ENCODE measurements around the gene NOL6. TPM values are rescaled to one million over a fixed set of nuclear protein-coding genes. Genes with fewer than 3 reads are reported as not detected.
"Not testable (repeated sequence)": the region's sequence is repeated elsewhere in the genome, so short reads cannot be mapped to it uniquely, and the experiment has no call there.

NOL6 gene
- total RNA-seq, 1 donor from 2014 or later: 13.0 TPM

- ATAC-seq (no peak), DNase-seq (ENCODE audit: missing footprints) (no peak)
- intact Hi-C loops (cut with DNase I): no loop called here
Measured at GRCh38 chr9:33458444-33458843, 15.3 kb downstream of the NOL6 start.

GRCh38 chr9:33455945-33456344 is 17.8 kb downstream of the NOL6 start:
- intact Hi-C loops (cut with DNase I): no loop called here
- ATAC-seq: no peak

GRCh38 chr9:33455456-33455855 is 18.3 kb downstream of the NOL6 start:
- ATAC-seq; DNase-seq (ENCODE audit: missing footprints); intact Hi-C loops (cut with DNase I): not testable (repeated sequence)

More at GRCh38 chr9:33455945-33456344, 17.8 kb downstream of the NOL6 start:
- DNase-seq (ENCODE audit: missing footprints): no peak

- not testable (repeated sequence) for DNase-seq (ENCODE audit: missing footprints)
- intact Hi-C loops (cut with DNase I): loop anchor here (5.0 kb wide), 1 partner anchor 77 kb away; no protein-coding TSS in a partner anchor
Measured at GRCh38 chr9:33454661-33455026, 19.1 kb downstream of the NOL6 start.

GRCh38 chr9:33453999-33454660 is 19.6 kb downstream of the NOL6 start:
- no peak for DNase-seq (ENCODE audit: missing footprints)
- no peak for ATAC-seq
- intact Hi-C loops (cut with DNase I): loop anchor here (5.0 kb wide), 1 partner anchor 77 kb away; no protein-coding TSS in a partner anchor

More at GRCh38 chr9:33454661-33455026, 19.1 kb downstream of the NOL6 start:
- ATAC-seq: not testable (repeated sequence)

- ATAC-seq (no peak), DNase-seq (ENCODE audit: missing footprints) (no peak)
- intact Hi-C loops (cut with DNase I): loop anchor here (5.0 kb wide), 1 partner anchor 76 kb away; no protein-coding TSS in a partner anchor
Measured at GRCh38 chr9:33453286-33453860, 20.4 kb downstream of the NOL6 start.

GRCh38 chr9:33452828-33453271 is 20.9 kb downstream of the NOL6 start:
- intact Hi-C loops (cut with DNase I): loop anchor here (5.0 kb wide), 1 partner anchor 76 kb away; no protein-coding TSS in a partner anchor
- ATAC-seq (no peak), DNase-seq (ENCODE audit: missing footprints) (no peak)

GRCh38 chr9:33450621-33451146 is 23.0 kb downstream of the NOL6 start:
- ATAC-seq: no peak
- no peak for DNase-seq (ENCODE audit: missing footprints)
- intact Hi-C loops (cut with DNase I): loop anchor here (5.0 kb wide), 1 partner anchor 73 kb away; no protein-coding TSS in a partner anchor

GRCh38 chr9:33449715-33450114 is 24.0 kb downstream of the NOL6 start:
- DNase-seq (ENCODE audit: missing footprints) (no peak), ATAC-seq (no peak)
- intact Hi-C loops (cut with DNase I): loop anchor here (5.0 kb wide), 2 partner anchors 37 to 72 kb away; no protein-coding TSS in a partner anchor

GRCh38 chr9:33447799-33448553 is 25.7 kb downstream of the NOL6 start:
- ATAC-seq (no peak), DNase-seq (ENCODE audit: missing footprints) (no peak)
- intact Hi-C loops (cut with DNase I): loop anchor here (5.0 kb wide), 1 partner anchor 36 kb away; no protein-coding TSS in a partner anchor

GRCh38 chr9:33446946-33447798 is 26.6 kb downstream of the NOL6 start, which contains the start of gene AQP3:
Gene AQP3, minus strand, starts transcription at chr9:33447593. Its CDS starts 63 bp downstream, at chr9:33447530.
- ATAC-seq (peak; percentile 87), DNase-seq (ENCODE audit: missing footprints) (peak; percentile 79)
- intact Hi-C loops (cut with DNase I): loop anchor here (5.0 kb wide), 1 partner anchor 35 kb away; no protein-coding TSS in a partner anchor

GRCh38 chr9:33446240-33446945 is 27.3 kb downstream of the NOL6 start:
- ATAC-seq: no peak
- DNase-seq (ENCODE audit: missing footprints): no peak
- intact Hi-C loops (cut with DNase I): loop anchor here (5.0 kb wide), 1 partner anchor 34 kb away; no protein-coding TSS in a partner anchor

- ATAC-seq: no peak
- intact Hi-C loops (cut with DNase I): loop anchor here (5.0 kb wide), 1 partner anchor 33 kb away; no protein-coding TSS in a partner anchor
- no peak for DNase-seq (ENCODE audit: missing footprints)
Measured at GRCh38 chr9:33445389-33446239, 28.1 kb downstream of the NOL6 start.

GRCh38 chr9:33443464-33444154 is 30.1 kb downstream of the NOL6 start:
- no peak for ATAC-seq
- DNase-seq (ENCODE audit: missing footprints): no peak
- intact Hi-C loops (cut with DNase I): no loop called here

- ATAC-seq (no peak), DNase-seq (ENCODE audit: missing footprints) (no peak)
- intact Hi-C loops (cut with DNase I): no loop called here
Measured at GRCh38 chr9:33443047-33443446, 30.7 kb downstream of the NOL6 start.

- DNase-seq (ENCODE audit: missing footprints): no peak
- intact Hi-C loops (cut with DNase I): no loop called here
- no peak for ATAC-seq
Measured at GRCh38 chr9:33442125-33442524, 31.6 kb downstream of the NOL6 start.

All from Right ventricle myocardium inferior (tissue), 1 donor.